Breast epithelium (tissue), 4 donors: Measurements from ENCODE around the gene RBM19. TPM values are rescaled to one million over a fixed set of nuclear protein-coding genes. Genes with fewer than 3 reads are reported as not detected.

Experiments used
- DNase-seq, 2 donors: peaks; one replicate each; pipeline ENCODE4 v3.0.0-alpha.2; 2019; ENCODE audit warnings: low spot score in 2 of 2
- H3K27ac ChIP-seq, 2 donors: fragments of 200-600 bp; sonication (generic) in 1 of 2; one replicate each; pipeline ENCODE4 v1.5.1; 2016 to 2019; ENCODE audit warnings: mild to moderate bottlenecking in 1 of 2
- H3K27me3 ChIP-seq, 2 donors: fragments of 200-600 bp; sonication (generic) in 1 of 2; one replicate each; pipeline versions ENCODE4 v1.5.1 to v1.6.0; 2017 to 2019; ENCODE audit warnings: control low read depth in 1 of 2, mild to moderate bottlenecking in 1 of 2
- H3K36me3 ChIP-seq: fragments of 200-600 bp; one replicate; pipeline ENCODE4 v1.5.1; 2019
- H3K4me1 ChIP-seq, 2 donors: fragments of 200-600 bp; sonication (generic); one replicate each; pipeline ENCODE4 v1.5.1; 2016 to 2019; ENCODE audit warnings: control low read depth in 1 of 2
- H3K4me3 ChIP-seq, 3 donors: fragments of 200-600 bp; sonication (generic); 1 replicate in 2 of 3; 2 replicates in 1 of 3; pipeline ENCODE4 v1.5.1; 2016 to 2019; ENCODE audit warnings: mild to moderate bottlenecking in 3 of 3, moderate library complexity in 2 of 3
- H3K9me3 ChIP-seq, 2 donors: fragments of 200-600 bp; sonication (generic) in 1 of 2; one replicate each; pipeline ENCODE4 v1.5.1; 2016 to 2019; ENCODE audit warnings: control low read depth in 1 of 2
- POLR2A ChIP-seq: fragments of 450-650 bp; IDR thresholded peaks from one replicate; pipeline ENCODE4 v1.6.1; 2016; ENCODE audit warnings: antibody characterized with exemption, mild to moderate bottlenecking, moderate library complexity
- POLR2AphosphoS5 ChIP-seq, 3 donors: sonication (generic); formaldehyde crosslinking; IDR thresholded peaks; one replicate each; pipeline ENCODE4 v1.6.1; 2017; ENCODE audit warnings: antibody characterized with exemption in 3 of 3
- intact Hi-C: fragments of 100-400 bp; cut with DNase I; formaldehyde crosslinking; loops from one replicate; pipeline ENCODE4 v1.15.1; 2023; ENCODE audit warnings: low total_unique reads
- total RNA-seq, 3 donors: library from RNA; depleted of rRNA; stranded (reverse); fragments of >200 nt; gene quantifications; one replicate each; pipeline ENCODE4 v1.1.0, GENCODE V29; 2016
- TF ChIP-seq, protein P1 (sequence below), 3 donors: fragments of 450-650 bp; IDR thresholded peaks; one replicate each; pipeline ENCODE4 v1.5.1; 2016 to 2017; ENCODE audit warnings: antibody characterized with exemption in 3 of 3, mild to moderate bottlenecking in 3 of 3, moderate library complexity in 3 of 3

RBM19 gene
- total RNA-seq, 3 donors from 2014 or later = 28.8 to 43.3 (median 42.6) TPM

GRCh38 chr12:113988064-113988451 lies 21.9 kb upstream of the RBM19 start:
- no peak overlapping the region for H3K4me3 ChIP-seq
- no peaks in the 10 kb centered on the region for H3K9me3 ChIP-seq
- TF ChIP-seq, protein P1, sequence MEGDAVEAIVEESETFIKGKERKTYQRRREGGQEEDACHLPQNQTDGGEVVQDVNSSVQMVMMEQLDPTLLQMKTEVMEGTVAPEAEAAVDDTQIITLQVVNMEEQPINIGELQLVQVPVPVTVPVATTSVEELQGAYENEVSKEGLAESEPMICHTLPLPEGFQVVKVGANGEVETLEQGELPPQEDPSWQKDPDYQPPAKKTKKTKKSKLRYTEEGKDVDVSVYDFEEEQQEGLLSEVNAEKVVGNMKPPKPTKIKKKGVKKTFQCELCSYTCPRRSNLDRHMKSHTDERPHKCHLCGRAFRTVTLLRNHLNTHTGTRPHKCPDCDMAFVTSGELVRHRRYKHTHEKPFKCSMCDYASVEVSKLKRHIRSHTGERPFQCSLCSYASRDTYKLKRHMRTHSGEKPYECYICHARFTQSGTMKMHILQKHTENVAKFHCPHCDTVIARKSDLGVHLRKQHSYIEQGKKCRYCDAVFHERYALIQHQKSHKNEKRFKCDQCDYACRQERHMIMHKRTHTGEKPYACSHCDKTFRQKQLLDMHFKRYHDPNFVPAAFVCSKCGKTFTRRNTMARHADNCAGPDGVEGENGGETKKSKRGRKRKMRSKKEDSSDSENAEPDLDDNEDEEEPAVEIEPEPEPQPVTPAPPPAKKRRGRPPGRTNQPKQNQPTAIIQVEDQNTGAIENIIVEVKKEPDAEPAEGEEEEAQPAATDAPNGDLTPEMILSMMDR (IDR thresholded peaks at IDR 0.05) = no peak
- intact Hi-C loops = no loop called here
- no peaks in the 10 kb centered on the region for H3K36me3 ChIP-seq
- H3K4me1 ChIP-seq = no peaks in the 10 kb centered on the region
- peaks cover 0 to 16% of the 10 kb centered on the region in 2 donors for H3K27me3 ChIP-seq
- H3K27ac ChIP-seq = no peak overlapping the region
- no peak for DNase-seq

DNA sequence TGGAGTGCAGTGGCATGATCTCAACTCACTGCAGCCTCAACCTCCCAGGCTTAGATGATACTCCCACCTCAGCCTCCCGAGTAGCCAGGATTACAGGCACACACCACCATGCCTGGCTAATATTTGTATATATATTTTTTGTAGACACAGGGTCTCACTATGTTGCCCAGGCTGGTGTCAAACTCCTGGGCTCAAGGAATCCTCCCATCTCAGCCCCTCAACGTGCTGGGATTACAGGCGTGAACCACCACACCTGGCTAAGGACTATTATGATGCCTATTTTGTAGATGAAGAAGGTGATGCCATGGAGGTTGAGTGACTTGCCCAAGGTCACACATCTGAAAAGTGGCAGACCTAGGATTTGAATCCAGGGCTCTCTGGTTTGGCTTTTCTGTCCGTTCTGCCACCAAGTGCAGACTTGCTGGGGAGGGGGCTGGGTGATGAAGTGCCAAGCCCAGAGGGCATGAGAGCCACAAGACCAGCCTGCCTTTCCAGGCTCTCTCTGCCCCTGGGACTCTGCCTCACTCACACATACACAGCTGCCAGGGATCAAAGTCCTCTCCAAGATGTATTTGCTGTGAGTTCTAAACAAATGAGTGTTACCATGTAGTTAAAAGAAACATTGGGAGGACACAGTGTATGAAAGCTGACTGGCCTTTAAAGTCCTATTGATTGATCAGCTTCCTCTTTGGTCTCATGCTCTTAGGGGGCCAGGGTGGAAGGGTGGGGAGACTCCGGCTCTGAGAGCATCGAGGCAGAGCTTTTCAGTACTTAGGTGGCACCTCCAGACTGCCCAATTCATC lies 21.3 kb upstream of the RBM19 start:
- Histone ChIP-seq H3K36me3 (no peaks in the 10 kb centered on the region), H3K4me3 (no peak overlapping the region), H3K9me3 (no peaks in the 10 kb centered on the region), H3K27me3 (peaks cover 0 to 14% of the 10 kb centered on the region in 2 donors), H3K27ac (no peak overlapping the region), H3K4me1 (no peaks in the 10 kb centered on the region)
- TF ChIP-seq, protein P1 (IDR thresholded peaks at IDR 0.05) = no peak
- no peak for TF ChIP-seq POLR2AphosphoS5 (IDR thresholded peaks at IDR 0.05)
- TF ChIP-seq POLR2A = no peak
- intact Hi-C loops = no loop called here
- no peak for DNase-seq

GRCh38 chr12:113984464-113984863 lies 18.3 kb upstream of the RBM19 start:
- Histone ChIP-seq H3K4me1 (no peaks in the 10 kb centered on the region), H3K36me3 (no peaks in the 10 kb centered on the region), H3K9me3 (no peaks in the 10 kb centered on the region), H3K27me3 (peaks cover 0 to 11% of the 10 kb centered on the region in 2 donors), H3K27ac (no peak overlapping the region), H3K4me3 (no peak overlapping the region)
- DNase-seq = no peak
- intact Hi-C loops = no loop called here
- TF ChIP-seq POLR2AphosphoS5 (IDR thresholded peaks at IDR 0.05) = no peak
- TF ChIP-seq, protein P1 (IDR thresholded peaks at IDR 0.05) = no peak
- TF ChIP-seq POLR2A = no peak

GRCh38 chr12:113983777-113984448 lies 17.8 kb upstream of the RBM19 start:
- DNase-seq = no peak
- no peaks in the 10 kb centered on the region for H3K36me3 ChIP-seq
- no peak overlapping the region for H3K4me3 ChIP-seq
- intact Hi-C loops = no loop called here
- no peak overlapping the region for H3K27ac ChIP-seq
- no peaks in the 10 kb centered on the region for H3K9me3 ChIP-seq
- peaks cover 0 to 16% of the 10 kb centered on the region in 2 donors for H3K27me3 ChIP-seq
- no peaks in the 10 kb centered on the region for H3K4me1 ChIP-seq
- no peak for TF ChIP-seq POLR2AphosphoS5 (IDR thresholded peaks at IDR 0.05)
- TF ChIP-seq, protein P1 (IDR thresholded peaks at IDR 0.05) = no peak
- TF ChIP-seq POLR2A = no peak

- no peaks in the 10 kb centered on the region for H3K36me3 ChIP-seq
- H3K4me3 ChIP-seq = no peak overlapping the region
- no peaks in the 10 kb centered on the region for H3K4me1 ChIP-seq
- DNase-seq = no peak
- no peaks in the 10 kb centered on the region for H3K9me3 ChIP-seq
- no peak for TF ChIP-seq POLR2A
- TF ChIP-seq POLR2AphosphoS5 (IDR thresholded peaks at IDR 0.05) = no peak
- TF ChIP-seq, protein P1 (IDR thresholded peaks at IDR 0.05) = no peak
- intact Hi-C loops = no loop called here
- no peak overlapping the region for H3K27ac ChIP-seq
- H3K27me3 ChIP-seq = peaks cover 0 to 20% of the 10 kb centered on the region in 2 donors
Observed at GRCh38 chr12:113983265-113983664, 17.1 kb upstream of the RBM19 start.
